Stimulated activated naive CD8-positive, alpha-beta T cell treated with anti-CD3 and anti-CD28 coated beads, Interleukin-15, Interleukin-2, amounts not matched to agents 100 ng/mL and 50 ng/mL, for 24 hours (primary cell): ENCODE measurements around the gene NEU1.
"Not testable (repeated sequence)": the region's sequence is repeated elsewhere in the genome, so short reads cannot be mapped to it uniquely, and the experiment has no call there.

Experiments
- H3K27ac Mint-ChIP-seq: one replicate; pipeline ENCODE4 v1.8.0; 2021; ENCODE audit warnings: mild to moderate bottlenecking, mixed read lengths
- H3K27me3 Mint-ChIP-seq: one replicate; pipeline ENCODE4 v1.8.0; 2021; ENCODE audit warnings: mixed read lengths
- H3K36me3 Mint-ChIP-seq: one replicate; pipeline ENCODE4 v1.8.0; 2021; ENCODE audit warnings: low read depth, mixed read lengths
- H3K4me1 Mint-ChIP-seq: one replicate; pipeline ENCODE4 v1.8.0; 2021; ENCODE audit warnings: low read depth, mixed read lengths
- H3K4me3 Mint-ChIP-seq: one replicate; pipeline ENCODE4 v1.8.0; 2021; ENCODE audit warnings: mild to moderate bottlenecking, mixed read lengths
- H3K9me3 Mint-ChIP-seq: one replicate; pipeline ENCODE4 v1.8.0; 2021; ENCODE audit warnings: mixed read lengths

Gene NEU1

GRCh38 chr6:31870385-31870921 is 7.8 kb upstream of the NEU1 start:
- H3K4me3 Mint-ChIP-seq, result no peak overlapping the region
- H3K4me1 Mint-ChIP-seq, result peaks cover 3% of the 10 kb centered on the region
- H3K36me3 Mint-ChIP-seq, result no peaks in the 10 kb centered on the region
- H3K27ac Mint-ChIP-seq, result no peak overlapping the region
- H3K27me3 Mint-ChIP-seq, result no peaks in the 10 kb centered on the region
- no peaks in the 10 kb centered on the region for H3K9me3 Mint-ChIP-seq

- no peak overlapping the region for H3K4me3 Mint-ChIP-seq
- H3K27me3 Mint-ChIP-seq, result no peaks in the 10 kb centered on the region
- H3K27ac Mint-ChIP-seq, result no peak overlapping the region
- H3K9me3 Mint-ChIP-seq, result no peaks in the 10 kb centered on the region
- H3K36me3 Mint-ChIP-seq, result no peaks in the 10 kb centered on the region
- peaks cover 12% of the 10 kb centered on the region for H3K4me1 Mint-ChIP-seq
Observed at GRCh38 chr6:31869343-31869742, 6.7 kb upstream of the NEU1 start.

GRCh38 chr6:31868658-31868971 is 6.0 kb upstream of the NEU1 start:
- H3K27me3 Mint-ChIP-seq, H3K4me3 Mint-ChIP-seq, H3K36me3 Mint-ChIP-seq, H3K27ac Mint-ChIP-seq, H3K9me3 Mint-ChIP-seq: not testable (repeated sequence)
- H3K4me1 Mint-ChIP-seq, result peaks cover 19% of the 10 kb centered on the region

- H3K9me3 Mint-ChIP-seq, result no peaks in the 10 kb centered on the region
- H3K4me1 Mint-ChIP-seq, result peaks cover 31% of the 10 kb centered on the region
- peaks cover 4% of the 10 kb centered on the region for H3K36me3 Mint-ChIP-seq
- H3K27ac Mint-ChIP-seq, result peak overlapping the region; percentile 12
- no peaks in the 10 kb centered on the region for H3K27me3 Mint-ChIP-seq
- peak overlapping the region; percentile 14 for H3K4me3 Mint-ChIP-seq
Observed at GRCh38 chr6:31865205-31866118, 2.8 kb upstream of the NEU1 start.

- no peaks in the 10 kb centered on the region for H3K27me3 Mint-ChIP-seq
- H3K9me3 Mint-ChIP-seq, result no peaks in the 10 kb centered on the region
- peak overlapping the region; percentile 14 for H3K4me3 Mint-ChIP-seq
- peaks cover 4% of the 10 kb centered on the region for H3K36me3 Mint-ChIP-seq
- H3K27ac Mint-ChIP-seq, result peak overlapping the region; percentile 12
- peaks cover 31% of the 10 kb centered on the region for H3K4me1 Mint-ChIP-seq
Observed at GRCh38 chr6:31864818-31865204, 2.2 kb upstream of the NEU1 start.

- peaks cover 31% of the 10 kb centered on the region for H3K4me1 Mint-ChIP-seq
- H3K36me3 Mint-ChIP-seq, result peaks cover 10% of the 10 kb centered on the region
- not testable (repeated sequence) for H3K27me3 Mint-ChIP-seq, H3K9me3 Mint-ChIP-seq
- peak overlapping the region; percentile 94 for H3K27ac Mint-ChIP-seq
- peak overlapping the region; percentile 88 for H3K4me3 Mint-ChIP-seq
Observed at GRCh38 chr6:31864123-31864562, 1.5 kb upstream of the NEU1 start.

GRCh38 chr6:31861919-31862343 is 690 bp downstream of the NEU1 start:
- peaks cover 23% of the 10 kb centered on the region for H3K36me3 Mint-ChIP-seq
- no peaks in the 10 kb centered on the region for H3K27me3 Mint-ChIP-seq
- H3K9me3 Mint-ChIP-seq, result no peaks in the 10 kb centered on the region
- peak overlapping the region; percentile 88 for H3K4me3 Mint-ChIP-seq
- peaks cover 31% of the 10 kb centered on the region for H3K4me1 Mint-ChIP-seq
- H3K27ac Mint-ChIP-seq, result peak overlapping the region; percentile 94

GRCh38 chr6:31861150-31861549 is 1.5 kb downstream of the NEU1 start:
- Mint-ChIP-seq H3K4me3 (peak overlapping the region; percentile 88), H3K27ac (no peak overlapping the region), H3K27me3 (no peaks in the 10 kb centered on the region), H3K9me3 (no peaks in the 10 kb centered on the region), H3K36me3 (peaks cover 25% of the 10 kb centered on the region), H3K4me1 (peaks cover 31% of the 10 kb centered on the region)

- H3K9me3 Mint-ChIP-seq, result no peaks in the 10 kb centered on the region
- peaks cover 31% of the 10 kb centered on the region for H3K4me1 Mint-ChIP-seq
- H3K4me3 Mint-ChIP-seq, result no peak overlapping the region
- peak overlapping the region; percentile 21 for H3K27ac Mint-ChIP-seq
- H3K27me3 Mint-ChIP-seq, result no peaks in the 10 kb centered on the region
- peaks cover 25% of the 10 kb centered on the region for H3K36me3 Mint-ChIP-seq
Observed at GRCh38 chr6:31860349-31860748, 2.3 kb downstream of the NEU1 start.

GRCh38 chr6:31859923-31860322 is 2.7 kb downstream of the NEU1 start:
- H3K4me1 Mint-ChIP-seq, result peaks cover 27% of the 10 kb centered on the region
- H3K4me3 Mint-ChIP-seq, result no peak overlapping the region
- H3K9me3 Mint-ChIP-seq, result no peaks in the 10 kb centered on the region
- peaks cover 25% of the 10 kb centered on the region for H3K36me3 Mint-ChIP-seq
- peak overlapping the region; percentile 21 for H3K27ac Mint-ChIP-seq
- H3K27me3 Mint-ChIP-seq, result no peaks in the 10 kb centered on the region

GRCh38 chr6:31858707-31859106 is 3.9 kb downstream of the NEU1 start:
- Mint-ChIP-seq H3K4me1 (peaks cover 16% of the 10 kb centered on the region), H3K27ac (no peak overlapping the region), H3K36me3 (peaks cover 25% of the 10 kb centered on the region), H3K9me3 (no peaks in the 10 kb centered on the region), H3K4me3 (no peak overlapping the region), H3K27me3 (no peaks in the 10 kb centered on the region)

GRCh38 chr6:31857774-31858173 is 4.8 kb downstream of the NEU1 start:
- peaks cover 11% of the 10 kb centered on the region for H3K4me1 Mint-ChIP-seq

GRCh38 chr6:31851980-31852718 is 10.5 kb downstream of the NEU1 start:
- H3K9me3 Mint-ChIP-seq, H3K27me3 Mint-ChIP-seq, H3K4me3 Mint-ChIP-seq, H3K27ac Mint-ChIP-seq, H3K36me3 Mint-ChIP-seq, H3K4me1 Mint-ChIP-seq: not testable (repeated sequence)

More at GRCh38 chr6:31857774-31858173, 4.8 kb downstream of the NEU1 start:
- H3K27me3 Mint-ChIP-seq, H3K27ac Mint-ChIP-seq, H3K4me3 Mint-ChIP-seq, H3K9me3 Mint-ChIP-seq: not testable (repeated sequence)
- peaks cover 23% of the 10 kb centered on the region for H3K36me3 Mint-ChIP-seq

GRCh38 chr6:31851485-31851832 is 11.2 kb downstream of the NEU1 start:
- Mint-ChIP-seq H3K27me3 (no peaks in the 10 kb centered on the region), H3K27ac (no peak overlapping the region), H3K36me3 (no peaks in the 10 kb centered on the region), H3K4me3 (no peak overlapping the region), H3K9me3 (no peaks in the 10 kb centered on the region), H3K4me1 (no peaks in the 10 kb centered on the region)

- no peak overlapping the region for H3K27ac Mint-ChIP-seq
- no peaks in the 10 kb centered on the region for H3K27me3 Mint-ChIP-seq
- no peaks in the 10 kb centered on the region for H3K36me3 Mint-ChIP-seq
- H3K4me1 Mint-ChIP-seq, result no peaks in the 10 kb centered on the region
- H3K9me3 Mint-ChIP-seq, result no peaks in the 10 kb centered on the region
- no peak overlapping the region for H3K4me3 Mint-ChIP-seq
Observed at GRCh38 chr6:31850765-31851484, 11.7 kb downstream of the NEU1 start.
